HG02852 (cell line): Measurements from ENCODE around the gene CELSR1.

Source experiments
- ATAC-seq: cut with Tn5 transposase; IDR thresholded peaks from one replicate; pipeline ENCODE4 v1.9.1; 2021; ENCODE audit warnings: mild to moderate bottlenecking, moderate library complexity; ENCODE audit not compliant: unreplicated experiment

Gene CELSR1

DNA sequence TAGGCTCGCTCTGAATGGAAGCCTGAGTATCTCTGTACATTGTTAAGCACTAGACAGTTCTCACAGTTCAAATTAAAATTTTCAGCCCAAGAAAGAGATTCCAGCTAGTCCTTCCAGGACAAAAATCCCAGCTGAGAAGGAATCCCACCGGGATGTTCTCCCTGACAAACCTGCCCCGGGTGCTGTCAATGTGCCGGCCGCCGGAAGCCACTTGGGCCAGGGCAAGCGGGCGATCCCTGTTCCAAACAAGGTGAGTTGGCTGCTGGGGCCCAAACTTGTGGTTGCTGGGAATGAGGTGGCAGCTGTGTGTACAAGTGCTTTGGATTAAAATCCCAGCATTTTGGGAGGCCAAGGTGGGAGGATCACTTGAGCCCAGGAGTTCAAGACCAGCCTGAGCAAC lies 225.4 kb downstream of the CELSR1 start:
- ATAC-seq: no peak
